CMK (cell line): Measurements from ENCODE around the gene RAB31.
"Not testable (repeated sequence)": the region's sequence is repeated elsewhere in the genome, so short reads cannot be mapped to it uniquely, and the experiment has no call there.

Experiments used
- DNase-seq: peaks from one replicate; pipeline ENCODE4 v3.0.0-alpha.2; 2010; ENCODE audit warnings: low read depth

RAB31 gene

DNA sequence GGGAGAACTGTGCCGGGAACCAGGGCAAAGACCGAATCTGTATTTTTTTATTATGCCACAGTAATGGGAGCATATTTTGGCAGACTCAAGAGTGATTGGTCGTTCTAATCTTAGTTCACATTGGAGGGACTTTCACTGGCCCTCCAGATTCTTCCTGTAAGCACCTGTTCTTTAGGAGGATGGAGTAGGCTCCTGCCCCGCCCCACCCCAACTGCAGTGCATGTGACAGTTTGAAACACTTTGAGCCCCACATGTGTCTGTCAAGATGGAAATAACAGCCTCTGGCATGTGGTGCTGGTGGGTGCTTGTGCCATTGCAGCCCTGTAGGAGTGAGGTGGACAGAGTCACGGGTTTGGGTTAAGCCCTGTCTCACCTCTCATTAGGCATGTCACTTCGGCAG is 134.3 kb downstream of the RAB31 start:
- DNase-seq = no peak

DNA sequence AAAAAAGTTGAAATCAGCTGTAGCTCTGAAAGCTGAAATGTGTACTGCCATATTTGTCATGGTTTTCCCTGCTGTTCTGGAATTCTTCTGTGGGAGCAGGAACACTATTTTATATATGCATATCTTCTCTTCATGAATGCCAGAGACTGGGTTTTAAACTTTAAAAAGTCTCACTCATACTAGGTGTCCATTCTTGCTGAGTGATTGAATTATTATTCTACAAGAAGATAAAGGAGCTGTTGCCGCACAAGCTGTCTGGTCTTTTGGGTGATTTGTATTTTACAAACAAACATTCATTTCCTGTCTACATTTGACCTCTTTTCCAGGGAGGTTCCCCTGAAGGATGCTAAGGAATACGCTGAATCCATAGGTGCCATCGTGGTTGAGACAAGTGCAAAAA is 137.2 kb downstream of the RAB31 start:
- DNase-seq = no peak

DNA sequence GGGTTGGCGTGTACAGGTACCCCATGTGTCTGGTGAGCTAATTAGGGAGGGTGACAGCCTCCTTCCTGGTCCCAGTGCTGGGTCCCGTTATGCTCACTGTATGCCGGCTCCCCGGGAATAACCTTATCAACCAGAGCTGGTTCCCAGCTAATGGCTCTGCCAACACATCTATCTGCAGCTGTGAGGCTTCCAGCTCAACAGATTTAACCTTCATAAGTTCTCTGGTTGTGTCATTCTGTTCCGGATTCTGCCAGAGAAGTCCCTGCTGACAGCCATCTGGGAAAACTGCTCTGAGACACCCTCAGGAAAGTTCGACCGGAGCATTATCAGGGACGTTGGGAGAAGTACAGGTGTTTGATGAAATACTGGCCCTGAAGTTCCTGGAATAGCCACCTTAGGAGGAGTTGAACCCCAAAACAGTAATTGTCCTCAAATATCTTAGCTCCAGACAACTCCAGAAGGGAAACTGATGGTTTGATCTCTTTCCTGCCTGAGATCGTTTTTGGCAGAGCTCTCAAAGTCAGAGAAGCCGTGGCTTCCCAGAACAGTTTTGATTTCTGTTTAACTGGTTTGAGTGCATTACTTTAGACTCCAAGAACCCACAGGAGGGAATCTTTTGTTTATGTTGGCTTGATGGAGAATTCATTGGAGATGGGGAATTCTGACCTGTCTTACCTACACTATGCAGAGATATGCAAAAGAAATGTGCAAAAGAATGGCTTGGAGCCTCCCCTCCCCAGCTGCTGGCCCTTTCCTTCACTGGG is 138.2 kb downstream of the RAB31 start:
- no peak for DNase-seq

DNA sequence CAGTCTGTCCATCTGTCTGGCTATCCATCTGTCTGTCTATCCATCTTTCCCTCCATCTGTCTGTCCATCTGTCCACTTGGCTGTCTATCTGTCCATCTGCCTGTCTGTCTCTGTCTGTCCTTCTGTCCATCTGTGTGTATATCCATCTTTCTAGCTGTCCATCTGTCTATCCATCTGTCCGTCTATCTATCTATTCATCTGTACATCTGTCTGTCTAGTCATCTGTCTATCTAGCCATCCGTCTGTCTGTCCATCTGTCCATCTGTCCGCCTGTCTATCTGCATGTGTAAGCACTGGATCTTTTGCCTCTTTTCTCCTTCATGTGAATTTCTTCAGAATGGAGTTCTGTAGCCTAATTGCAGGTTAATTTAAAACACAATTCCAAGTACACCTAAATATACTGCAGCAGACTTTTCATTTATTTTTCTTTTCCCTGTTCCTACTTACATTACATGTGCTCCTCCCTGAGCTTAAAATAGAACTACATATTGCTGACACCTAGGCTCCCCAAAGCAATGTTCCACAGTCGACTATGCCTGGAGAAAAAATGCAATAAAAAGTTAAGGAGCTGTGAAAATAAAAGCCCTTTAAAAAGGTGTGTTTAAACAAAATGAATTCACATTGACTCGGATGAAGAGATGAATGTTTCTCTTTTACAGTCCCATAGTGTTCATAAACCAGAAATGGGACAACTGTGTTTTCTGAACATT is 140.2 kb downstream of the RAB31 start:
- no peak for DNase-seq

DNA sequence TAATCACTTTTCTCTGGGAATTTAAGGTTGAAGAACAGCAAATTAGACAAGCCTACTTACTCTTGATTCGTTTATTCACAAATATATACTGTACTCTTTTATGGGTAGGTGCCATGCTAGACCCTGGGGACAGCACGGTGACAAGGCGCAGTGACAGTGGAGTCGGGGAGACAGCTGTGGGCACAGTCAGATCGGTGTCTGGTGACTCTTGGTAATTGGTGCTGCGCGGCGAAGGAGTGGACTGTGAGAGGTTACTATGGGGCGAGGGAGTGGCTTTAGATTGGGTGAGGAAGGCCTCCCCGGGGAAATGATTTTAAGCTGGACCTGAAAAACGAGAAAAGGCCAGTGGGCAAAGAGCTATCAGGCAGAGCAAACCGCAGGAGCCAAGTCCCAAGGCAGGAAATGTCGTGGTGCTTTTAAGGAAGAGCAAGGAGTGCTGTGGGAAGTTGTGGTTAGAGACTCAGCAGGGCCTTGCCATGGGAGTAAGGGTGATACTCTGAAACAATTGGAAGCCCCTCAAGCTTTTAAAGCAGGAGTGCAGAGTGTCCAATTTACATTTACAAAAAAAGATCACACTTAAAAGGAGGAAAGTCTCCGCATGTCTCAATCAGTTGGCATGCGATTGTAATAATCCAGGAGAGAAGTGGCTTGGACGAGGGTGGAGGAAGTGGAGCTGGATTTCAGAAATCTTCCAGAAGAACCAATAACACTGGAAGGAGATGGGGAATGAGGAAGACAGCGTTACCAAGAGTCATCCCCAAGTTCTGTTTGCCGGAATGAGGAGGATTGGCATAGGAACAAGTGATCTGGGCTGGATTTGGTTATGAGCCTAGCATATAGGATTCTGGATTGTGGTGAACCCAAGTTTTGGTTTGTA is 141.5 kb downstream of the RAB31 start:
- no peak for DNase-seq

DNA sequence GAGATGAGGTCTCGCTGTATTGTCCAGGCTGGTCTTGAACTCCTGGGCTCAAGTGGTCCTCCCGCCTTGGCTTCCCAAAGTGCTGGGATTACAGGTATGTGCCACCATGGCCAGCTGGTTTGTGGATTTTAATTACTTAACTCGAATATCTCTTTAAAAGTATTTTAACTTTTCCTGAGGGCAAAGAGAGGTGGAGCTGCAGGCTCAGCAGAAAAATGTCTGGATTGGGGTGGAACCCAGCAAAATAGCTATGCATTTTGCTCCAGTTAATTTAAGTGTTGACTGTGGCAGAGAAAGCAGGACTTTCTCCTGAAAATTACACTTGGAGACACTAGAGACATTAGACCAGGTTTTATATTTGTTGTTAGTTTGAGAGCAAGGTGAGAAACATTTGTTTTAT is 142.2 kb downstream of the RAB31 start:
- no peak for DNase-seq

DNA sequence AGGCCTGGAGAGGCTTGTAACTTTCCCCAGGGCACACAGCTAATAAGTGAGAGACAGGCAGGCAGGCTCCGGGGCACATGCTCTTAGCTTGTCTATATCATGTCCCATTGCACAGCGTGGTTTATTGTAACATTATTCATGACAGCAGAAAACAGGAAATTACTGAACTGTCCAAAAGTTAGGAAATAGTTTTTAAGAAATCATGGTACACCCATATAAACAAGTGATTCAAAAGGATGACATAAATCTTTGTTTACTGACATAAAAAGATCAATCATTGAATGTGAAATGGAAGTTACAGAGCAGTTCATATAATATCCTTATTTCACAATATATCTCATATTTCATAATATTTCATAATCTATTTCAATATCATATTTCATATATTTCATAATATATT is 143.4 kb downstream of the RAB31 start:
- no peak for DNase-seq

DNA sequence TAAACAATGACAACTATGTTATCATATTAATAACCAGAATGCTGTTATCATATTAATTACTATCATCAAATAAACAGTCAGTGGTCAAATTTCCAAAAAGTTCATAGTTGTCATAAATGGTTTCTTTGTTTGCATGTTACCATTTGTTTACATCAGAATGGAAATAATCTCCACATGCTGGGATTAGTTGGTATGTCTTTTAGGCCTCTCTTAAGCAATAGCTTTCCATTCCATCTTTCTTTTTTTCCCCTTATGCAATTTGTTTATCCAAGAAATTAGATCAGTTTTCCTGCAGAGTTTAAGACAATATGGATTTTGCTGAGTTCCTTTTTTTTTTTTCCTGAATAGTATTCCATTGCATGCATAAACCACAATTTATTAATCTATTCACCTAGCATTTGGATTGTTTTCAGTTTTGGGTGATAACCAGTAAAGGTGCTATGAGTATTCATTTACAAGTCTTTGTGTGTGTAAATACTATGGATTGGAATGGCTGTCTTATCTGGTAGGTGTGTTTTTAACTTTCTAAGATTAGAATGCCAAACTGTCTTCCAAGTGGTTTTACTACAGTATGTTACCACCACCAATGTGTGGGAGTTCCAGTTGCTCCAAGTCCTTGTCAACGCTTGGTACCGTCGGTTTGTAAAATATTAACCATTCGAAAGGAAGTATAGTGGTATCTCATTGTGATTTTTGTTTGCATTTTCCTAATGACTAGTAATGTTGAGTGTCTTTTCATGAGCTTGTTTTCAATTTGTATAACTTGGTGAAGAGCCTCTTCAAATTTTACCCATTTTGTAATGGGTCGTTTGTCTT is 144.4 kb downstream of the RAB31 start:
- DNase-seq = no peak

DNA sequence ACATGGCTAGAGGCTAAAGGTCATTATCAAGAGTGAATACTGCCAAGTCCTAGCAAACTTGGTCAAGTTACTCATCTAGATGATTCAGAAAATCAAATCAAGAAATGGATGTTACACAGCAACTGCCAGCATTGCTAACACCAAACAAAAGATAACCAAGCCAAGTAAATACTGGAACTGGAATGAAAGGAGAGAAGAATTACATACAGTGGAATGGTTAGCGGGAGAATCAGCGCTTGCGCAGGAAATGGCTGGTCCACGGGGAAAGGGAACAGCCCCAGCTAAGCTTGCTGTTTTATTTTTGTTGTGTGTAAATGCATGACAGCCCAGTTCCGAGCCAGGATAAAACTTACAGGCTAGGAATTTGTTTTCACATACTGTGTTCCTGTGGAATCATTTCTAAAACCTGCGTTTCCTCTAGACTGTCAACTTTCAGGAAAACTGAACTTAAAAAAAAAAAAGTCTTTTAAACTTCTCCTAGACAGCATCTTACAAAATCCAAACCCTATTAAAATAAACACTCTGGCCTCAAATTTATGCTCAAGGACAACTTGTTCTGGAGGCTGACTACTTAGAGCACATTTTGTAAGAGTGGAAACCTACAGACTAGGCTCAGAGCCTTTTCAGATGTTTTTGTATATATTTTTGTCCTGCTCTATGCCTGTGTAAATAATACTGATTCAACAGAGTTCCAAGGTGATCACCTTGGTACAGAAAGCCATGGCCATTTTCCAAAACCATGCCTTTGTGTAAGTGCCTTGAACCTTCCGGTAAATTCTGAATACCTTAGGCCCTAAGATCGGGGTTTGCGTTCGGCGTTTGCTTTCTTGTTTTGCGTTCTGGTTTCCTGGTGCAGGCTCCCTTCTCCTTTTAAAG is 146.9 kb downstream of the RAB31 start:
- no peak for DNase-seq

DNA sequence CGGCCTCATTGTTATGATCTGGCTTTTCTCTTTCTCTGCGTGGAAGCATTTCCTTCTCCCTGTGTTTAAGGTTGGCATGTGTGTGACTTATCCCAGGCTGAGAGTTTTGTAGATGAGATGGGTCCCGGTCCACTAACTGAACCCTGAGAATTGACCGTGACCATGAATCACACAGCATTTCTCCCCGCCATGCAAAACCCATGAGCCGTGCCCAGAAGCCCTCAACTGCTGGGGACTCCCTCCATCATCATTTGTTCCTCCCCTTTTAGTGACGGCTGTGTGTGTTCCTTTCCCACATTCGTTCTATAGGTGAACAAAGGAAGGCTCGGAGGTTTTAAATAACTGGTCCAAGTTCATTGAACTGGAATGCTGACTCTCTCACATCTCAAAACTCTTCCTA is 147.6 kb downstream of the RAB31 start:
- no peak for DNase-seq

DNA sequence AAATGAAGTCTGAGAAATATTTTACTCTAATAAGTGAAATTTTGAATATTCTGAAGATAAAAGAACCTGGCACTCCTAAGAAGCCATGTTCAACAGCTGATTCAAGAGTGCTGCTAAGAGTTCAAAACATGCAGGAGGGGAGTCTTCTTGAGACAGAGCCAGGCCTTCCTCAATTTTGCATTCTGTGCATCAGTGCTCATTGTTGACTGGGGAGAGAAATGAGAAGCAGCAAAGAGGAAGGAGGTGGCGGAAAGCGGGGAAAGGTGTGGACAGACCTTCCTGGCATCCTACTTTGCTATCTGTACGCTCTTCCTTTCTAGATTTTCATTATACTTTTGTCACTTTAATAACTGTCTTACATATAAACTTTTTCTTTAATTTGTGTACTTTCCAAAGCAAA is 148.0 kb downstream of the RAB31 start:
- no peak for DNase-seq

DNA sequence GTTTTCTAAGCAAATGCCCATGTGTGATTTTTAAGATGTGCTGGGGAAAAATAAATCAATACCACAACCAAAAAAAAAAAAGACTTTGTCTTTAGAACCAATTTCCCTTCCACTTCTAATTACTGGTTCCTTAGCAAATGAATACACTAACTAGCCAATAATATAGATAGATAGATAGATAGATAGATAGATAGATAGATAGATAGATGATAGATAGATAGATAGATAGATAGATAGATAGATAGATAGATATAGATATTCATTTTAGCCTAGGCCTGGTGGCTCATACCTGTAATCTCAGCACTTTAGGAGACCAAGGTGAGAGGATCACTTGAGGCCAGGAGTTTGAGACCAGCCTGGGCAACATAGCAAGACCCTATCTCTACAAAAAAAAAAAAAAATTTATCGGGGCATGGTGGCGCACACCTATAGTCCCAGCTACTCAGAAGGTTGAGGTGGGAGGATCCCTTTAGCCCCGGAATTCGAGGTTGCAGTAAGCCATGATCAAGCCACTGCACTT is 149.4 kb downstream of the RAB31 start:
- DNase-seq = not testable (repeated sequence)

DNA sequence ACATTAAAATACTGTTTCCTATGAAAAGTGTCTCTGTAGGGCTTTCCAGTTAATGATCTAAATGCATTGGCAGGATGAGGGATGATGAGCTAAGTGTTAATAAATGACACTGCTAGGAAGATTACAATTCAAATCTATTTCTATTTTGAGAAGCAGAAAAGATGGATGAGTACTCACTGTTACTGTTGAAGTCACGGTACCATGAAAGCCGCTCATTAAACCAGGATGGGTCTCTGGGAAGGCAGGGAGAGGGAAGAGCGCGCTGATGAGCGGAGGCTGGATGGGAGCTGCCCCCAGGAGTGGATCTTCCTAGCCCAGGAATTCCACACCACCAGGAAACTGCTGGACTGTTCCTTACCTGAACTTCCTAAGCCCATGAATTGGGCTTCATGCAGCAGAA is 150.5 kb downstream of the RAB31 start:
- no peak for DNase-seq

DNA sequence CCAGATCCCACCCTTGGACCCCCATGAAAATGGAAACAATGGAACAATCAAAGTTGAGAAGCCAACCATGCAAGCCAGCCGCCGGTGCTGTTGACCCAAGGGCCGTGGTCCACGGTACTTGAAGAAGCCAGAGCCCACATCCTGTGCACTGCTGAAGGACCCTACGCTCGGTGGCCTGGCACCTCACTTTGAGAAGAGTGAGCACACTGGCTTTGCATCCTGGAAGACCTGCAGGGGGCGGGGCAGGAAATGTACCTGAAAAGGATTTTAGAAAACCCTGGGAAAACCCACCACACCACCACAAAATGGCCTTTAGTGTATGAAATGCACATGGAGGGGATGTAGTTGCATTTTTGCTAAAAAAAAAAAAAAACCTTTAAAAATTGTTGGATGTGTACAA is 151.1 kb downstream of the RAB31 start:
- no peak for DNase-seq

DNA sequence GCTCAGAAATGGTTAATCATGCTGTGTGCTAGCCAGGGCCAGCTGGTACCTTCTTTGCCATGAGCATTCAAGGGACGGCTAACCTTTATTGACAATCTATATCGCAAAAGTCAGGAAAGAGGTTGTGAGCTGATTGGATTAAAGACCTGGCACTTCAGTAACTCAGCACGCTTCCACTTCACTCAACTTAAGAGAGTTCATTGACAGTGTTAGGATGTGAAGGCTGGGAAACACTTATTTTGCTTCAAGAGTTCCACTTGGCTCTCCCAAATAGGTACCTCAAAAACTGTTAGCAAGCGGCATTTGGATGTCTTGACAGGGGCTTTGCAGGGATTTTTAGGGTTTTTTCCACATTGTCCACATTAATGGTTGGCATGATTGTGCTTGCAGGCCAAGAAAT is 152.6 kb downstream of the RAB31 start:
- DNase-seq = no peak

DNA sequence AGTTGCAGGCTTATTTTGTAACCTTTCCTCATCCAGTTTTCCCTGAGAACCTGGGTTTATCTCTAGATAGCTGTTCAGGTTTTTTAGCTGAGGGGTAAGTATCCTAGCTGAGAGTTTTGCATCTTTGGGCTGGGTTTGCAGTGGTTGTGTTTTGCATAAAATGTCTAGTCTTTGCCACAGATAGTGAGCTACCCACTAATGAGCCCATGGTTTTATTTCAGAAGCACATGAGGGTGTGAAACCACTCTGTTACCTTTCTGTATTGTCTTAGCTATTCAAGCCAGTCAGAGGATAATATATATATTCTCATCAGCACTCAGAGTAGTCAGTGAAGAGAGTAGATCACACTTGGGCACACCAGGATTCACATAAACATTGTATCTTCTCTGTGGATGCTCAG is 153.1 kb downstream of the RAB31 start:
- no peak for DNase-seq

DNA sequence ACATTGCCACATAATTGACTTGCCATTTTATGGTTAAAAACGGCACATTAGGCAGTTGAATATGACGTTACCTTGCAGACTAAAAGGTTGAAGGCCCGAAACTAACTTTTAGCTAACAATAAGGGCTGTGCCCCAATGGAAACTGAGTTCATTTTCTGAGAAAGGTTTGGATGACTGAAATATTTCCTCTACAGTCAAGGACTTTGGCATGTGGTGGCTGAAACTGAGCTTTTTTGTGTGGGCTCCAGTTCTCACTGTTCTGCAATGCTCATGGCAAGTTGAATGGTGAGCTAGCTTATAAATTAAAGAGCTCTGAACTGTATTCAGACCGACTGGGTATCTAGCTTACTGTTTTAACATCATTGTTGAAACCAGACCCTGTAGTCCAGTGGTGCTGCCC is 153.8 kb downstream of the RAB31 start:
- no peak for DNase-seq

DNA sequence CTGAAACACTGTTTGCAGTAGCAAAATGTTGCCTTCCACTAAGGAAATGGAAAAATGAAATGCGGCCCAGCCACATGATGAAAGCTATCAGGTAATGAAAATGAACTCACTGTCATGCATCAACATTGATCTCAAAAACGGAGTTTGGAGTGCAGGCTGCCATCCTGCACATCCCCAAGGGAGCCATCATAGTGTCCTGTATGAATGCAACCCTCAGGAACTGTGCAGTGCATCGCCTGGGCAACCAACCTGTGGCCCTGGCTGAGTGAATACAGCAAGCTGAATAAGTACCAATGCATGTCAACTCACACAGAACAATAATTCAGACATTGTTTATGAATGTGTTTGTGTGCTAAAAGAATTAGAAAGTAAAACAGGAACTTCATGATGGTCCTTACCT is 154.6 kb downstream of the RAB31 start:
- no peak for DNase-seq

DNA sequence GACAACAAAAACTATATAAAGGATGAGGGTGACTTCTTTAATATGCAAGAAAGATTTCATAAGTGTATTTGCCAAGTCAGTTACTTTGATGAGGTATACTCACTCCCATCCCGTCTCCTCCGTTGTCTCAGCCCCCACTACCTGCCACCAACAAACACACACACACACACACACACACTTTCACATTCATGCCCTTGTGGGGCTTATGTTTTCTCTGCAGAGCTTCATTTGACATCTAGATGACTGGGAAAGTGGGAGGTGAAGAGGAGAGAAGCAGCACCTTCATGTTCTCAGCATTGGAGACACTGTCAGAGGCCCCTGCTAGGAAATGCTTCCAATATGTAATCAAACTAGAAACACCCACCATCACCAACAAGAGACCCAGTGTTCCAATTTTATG is 155.2 kb downstream of the RAB31 start:
- no peak for DNase-seq

DNA sequence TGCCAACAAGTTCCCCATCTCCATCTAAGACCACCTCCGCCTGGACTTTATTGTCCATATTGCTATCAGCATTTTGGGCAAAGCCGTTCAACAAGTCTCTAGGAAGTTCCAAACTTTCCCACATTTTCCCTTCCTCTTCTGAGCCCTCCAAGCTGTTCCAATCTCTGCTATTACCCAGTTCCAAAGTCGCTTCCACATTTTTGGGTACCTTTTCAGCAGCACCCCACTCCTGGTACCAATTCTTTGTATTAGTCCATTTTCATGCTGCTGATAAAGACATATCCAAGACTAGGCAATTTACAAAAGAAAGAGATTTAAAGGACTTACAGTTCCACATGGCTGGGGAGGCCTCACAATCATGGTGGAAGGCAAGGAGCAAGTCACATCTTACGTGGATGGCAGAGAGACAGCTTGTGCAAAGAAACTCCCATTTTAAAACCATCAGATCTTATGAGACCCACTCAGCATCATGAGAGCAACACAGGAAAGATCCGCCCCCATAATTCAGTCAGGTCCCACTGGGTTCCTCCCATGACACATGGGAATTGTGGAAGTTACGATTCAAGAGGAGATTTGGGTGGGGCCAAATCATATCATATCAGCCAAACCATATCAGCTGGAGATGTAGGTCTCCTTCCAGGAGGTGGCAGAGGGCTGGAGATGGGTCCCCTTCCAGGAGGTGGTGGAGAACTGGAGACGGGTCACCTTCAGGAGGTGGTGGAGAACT is 157.8 kb downstream of the RAB31 start:
- no peak for DNase-seq
